Amniotic epithelial cell (primary cell): Measurements from ENCODE around the gene SPECC1.
"Not testable (repeated sequence)": the region's sequence is repeated elsewhere in the genome, so short reads cannot be mapped to it uniquely, and the experiment has no call there.

Experiments
- DNase-seq: peaks from one replicate; pipeline ENCODE4 v3.0.0-alpha.2; 2010; ENCODE audit warnings: low read depth

Gene SPECC1

DNA sequence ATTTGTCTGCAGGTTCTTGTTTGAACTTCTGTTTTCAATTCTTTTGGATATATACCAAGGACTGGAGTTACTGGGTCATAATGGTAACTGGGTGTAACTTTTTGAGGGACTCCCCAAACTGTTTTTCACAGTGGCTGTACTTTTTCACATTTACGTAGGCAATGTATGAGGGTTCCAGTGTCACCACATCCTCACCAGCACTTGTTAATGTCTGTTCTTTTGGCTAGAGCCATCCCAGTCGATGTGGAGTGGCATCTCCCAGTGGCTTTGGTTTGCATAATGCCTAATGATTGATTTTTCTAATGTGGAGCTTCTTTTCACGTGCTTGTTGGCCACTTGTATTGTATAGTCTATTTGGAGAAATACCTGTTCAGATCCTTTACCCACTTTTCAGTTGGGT, 59.3 kb downstream of the SPECC1 start:
- DNase-seq, result no peak

DNA sequence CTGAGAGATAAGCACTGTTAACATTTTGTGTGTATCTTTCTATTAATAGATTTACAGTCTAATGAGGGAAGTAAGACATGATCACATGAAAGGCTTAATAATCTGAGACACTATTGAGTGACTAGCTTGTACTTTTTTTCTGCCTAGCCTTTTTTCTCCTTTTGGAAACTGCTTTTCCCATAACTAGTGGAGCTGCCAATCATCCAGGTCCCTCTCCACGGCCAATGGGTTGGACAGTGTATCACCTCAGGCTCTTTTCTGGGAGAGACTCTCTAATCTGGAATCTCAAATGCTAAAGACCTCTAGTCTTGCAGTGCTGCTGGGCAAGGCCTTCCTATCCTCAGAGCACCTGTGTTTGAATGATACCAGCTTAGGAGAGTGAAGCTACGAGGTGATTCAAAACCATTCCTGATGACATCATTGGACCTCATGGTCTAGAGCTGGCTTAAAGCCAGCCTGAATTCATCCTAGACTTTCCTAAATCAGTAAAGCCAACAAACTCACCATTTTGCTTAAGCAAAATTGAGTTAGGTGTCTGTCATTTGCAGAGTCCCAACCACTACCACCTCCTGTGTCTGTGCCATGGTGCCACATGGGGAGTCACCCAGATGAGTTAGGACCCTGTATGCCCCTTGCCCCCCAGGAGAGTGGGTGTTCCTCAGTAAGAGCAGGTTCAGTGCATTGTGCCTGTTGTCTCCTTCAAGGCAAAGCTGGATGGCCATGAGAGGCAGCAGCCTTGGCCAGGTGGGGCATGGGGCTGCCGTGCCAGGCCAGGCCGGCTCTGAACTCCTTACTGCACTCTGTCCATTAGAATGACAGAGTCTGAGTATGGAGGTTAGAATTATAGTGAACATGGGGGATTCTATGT, 62.9 kb downstream of the SPECC1 start:
- no peak for DNase-seq

DNA sequence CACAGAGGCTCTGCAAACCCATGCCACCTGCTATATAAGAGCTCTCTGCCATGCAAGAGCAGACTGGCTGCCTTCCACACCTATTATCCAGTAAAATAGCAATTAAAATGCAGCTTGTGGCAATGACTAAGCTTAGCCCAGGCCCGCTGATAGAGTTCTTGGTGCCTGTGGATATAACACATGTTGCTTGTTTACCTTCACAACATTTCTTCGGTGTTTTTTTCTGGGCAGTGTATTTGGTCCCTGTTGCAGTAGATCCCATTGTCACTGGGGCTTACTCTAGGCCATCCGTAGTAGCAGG, 63.5 kb downstream of the SPECC1 start:
- DNase-seq, result no peak

- peak; percentile 65 for DNase-seq
Observed at GRCh38 chr17:20073055-20073979, 64.2 kb downstream of the SPECC1 start.

- DNase-seq, result no peak
Observed at GRCh38 chr17:20074001-20074400, 64.8 kb downstream of the SPECC1 start.

DNA sequence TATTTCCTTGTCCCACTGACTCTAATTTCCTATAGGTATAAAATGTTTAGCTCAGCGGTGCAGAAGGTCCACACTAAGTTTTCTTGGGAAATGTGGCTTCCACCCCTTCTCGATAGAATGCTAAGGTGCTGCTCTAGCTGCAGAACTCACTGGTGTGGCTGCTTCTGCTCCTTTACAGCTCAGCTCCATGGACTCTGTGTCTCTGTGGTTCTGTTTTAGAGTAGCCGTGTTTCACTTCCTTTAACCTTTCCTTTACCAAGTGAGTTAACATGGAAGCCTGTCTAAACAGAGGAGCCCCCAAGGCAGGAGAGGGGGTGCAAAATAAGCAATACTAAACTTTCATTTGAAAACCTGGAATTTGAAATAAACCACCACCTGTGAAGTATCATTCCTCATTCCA, 65.3 kb downstream of the SPECC1 start:
- no peak for DNase-seq

- not testable (repeated sequence) for DNase-seq
Observed at GRCh38 chr17:20076137-20076536, 67.0 kb downstream of the SPECC1 start.

DNA sequence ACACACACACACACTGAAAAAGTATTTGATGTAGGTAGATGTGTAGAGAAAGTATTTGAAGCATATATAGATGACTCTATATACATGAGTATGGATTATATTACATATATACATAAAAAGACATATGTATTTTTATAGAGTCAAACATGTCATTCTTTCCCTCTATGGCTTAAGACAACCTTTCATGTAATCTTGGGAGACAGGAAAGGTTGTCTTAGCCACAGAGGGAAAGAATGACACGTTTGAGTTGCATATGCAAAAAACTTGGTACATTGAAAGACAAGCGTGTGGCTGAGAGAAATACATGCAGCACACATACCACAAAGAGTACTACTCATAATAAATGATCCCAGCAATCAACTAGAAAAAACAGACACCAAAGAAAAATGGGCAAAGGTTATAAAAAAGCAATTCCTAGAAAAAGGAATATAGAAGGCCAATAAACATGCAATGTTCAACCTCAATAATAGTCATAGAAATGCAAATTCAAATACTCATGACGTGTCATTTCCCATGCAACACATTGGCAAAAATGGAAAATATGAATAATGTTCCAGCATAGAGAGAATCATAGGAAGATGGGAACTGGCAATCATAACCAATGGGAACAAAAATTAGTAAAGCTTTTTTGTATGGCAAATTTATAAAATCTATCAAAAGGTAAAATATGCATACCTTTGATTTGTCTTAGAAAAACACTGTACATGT, 69.0 kb downstream of the SPECC1 start:
- no peak for DNase-seq

DNA sequence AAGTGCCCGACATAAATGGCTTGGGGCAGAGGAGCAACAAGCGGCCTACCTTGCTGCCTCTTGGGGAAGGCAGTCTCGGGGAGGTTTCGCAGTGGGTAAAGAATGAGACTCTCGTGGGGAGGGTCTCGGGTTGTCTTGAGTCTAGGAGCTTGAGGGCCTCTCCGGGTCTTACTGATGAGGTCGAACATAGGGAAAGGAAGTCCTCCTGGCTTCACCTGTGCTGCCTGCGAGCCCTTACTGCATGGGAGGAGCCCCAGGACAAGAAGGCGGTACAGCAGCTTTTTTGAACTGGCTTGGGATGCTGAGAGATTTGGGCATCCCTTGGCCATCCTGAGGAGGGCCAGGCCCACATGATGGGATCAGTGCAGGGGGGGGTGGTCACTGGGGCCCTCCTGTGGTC, 71.4 kb downstream of the SPECC1 start:
- DNase-seq, result no peak

DNA sequence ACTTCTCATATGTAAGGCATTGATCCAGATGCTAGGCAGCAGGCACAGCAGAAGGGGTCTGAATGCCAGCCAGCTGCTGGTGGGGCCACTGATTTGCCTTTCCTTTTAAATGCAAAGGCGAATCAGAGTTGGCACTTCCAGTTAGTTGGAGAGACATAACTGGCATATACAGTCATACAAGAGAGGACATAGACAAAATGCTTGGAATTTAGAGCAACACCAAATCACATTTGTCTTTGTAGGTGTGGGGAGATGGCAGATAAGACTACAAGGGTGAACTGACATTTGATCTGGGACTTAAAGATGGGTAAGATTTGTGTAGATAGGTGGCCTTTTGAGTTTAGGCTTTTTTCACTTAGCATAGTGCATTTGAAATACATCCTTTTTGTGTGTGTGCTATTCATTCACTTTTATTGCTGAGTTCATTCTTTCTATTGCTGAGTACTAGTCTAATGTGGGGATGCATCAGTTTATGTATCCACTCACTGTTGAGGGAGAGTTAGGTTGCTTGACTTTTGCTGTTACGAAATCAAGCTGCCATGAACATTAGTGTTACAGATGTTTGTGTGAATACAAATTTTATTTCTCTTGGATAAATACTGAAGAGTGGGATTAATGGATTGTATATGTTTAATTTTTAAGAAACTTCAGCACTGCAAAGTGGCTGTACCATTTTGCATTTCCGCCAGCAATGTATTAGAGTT, 74.1 kb downstream of the SPECC1 start:
- peak; percentile 40 for DNase-seq

GRCh38 chr17:20084621-20085282, 75.6 kb downstream of the SPECC1 start:
- no peak for DNase-seq

- DNase-seq, result peak; percentile 14
Observed at GRCh38 chr17:20085283-20085845, 76.2 kb downstream of the SPECC1 start.

DNA sequence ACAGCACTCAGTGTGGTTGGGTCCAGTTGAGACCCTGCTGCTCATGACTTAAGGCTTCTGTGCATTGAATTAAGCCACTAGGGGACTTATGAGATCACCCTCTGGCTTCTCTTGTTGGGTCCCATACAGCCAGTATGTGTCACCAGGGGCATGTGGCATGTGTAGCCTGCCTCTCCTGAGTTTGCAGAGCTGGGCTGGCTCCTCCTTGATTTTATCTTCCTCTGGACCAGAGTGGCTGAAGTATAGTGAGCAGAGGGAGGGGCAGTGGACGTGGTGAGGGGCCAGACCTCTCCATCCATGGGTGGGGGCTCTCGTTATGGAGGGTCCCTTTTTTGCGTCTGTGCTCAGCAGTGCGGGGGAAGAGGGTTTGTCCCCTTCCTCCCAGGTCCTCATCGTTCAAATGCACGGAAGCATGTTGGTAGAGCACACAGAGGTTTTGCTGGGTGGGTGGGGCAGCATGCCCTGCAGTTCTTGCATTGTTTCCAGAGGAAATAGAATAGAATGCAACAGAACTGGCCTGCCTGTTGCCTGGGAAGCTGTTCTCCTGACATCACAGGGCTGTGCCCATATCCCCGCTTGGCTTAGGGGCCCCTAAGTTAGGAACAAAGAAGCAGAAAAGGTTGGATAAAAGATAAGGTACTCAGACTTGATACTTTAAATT, 77.4 kb downstream of the SPECC1 start:
- DNase-seq, result no peak

GRCh38 chr17:20087538-20088250, 78.5 kb downstream of the SPECC1 start:
- no peak for DNase-seq

GRCh38 chr17:20089756-20090547, 80.8 kb downstream of the SPECC1 start:
- no peak for DNase-seq

DNA sequence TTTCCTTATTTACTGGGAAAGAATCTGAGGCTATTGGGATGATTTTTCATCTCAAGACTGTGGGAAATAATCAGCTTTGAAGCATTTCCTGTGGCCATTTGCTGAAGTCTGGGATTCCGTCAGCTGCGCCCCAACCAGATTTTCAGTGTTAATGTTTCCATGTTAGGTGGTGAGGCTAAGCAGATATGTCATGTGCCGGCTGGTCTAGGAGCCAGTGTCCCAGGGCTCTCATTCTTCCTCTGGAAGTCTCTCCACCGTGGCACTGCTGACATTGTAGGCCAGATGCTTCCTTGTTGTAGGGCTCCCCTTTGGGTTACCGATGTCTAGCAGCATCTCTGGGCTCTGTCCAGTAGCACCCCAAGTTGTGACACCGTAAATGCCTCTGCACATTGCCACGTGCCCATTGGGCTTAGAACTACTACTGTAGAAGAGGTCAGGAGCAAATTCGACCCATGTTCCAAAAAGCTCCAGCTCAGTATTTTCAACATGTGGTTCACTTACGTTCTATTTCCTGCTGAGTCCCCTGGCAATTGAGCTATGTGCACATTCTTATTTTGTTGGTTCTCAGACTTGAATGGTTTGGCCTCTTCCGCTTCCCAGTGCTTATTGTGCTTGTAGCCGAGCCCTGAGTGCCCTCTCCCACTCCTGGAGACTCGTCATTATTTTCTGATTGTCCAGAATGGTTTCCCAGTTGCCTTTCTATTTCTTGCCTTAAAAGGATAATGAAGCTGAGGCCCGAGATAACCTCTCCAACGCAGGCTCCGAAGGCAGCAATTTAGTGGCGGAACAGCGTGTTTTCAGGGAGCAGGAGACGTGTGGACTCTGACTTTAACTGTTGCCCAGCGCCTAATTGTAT, 82.2 kb downstream of the SPECC1 start:
- DNase-seq, result no peak

DNA sequence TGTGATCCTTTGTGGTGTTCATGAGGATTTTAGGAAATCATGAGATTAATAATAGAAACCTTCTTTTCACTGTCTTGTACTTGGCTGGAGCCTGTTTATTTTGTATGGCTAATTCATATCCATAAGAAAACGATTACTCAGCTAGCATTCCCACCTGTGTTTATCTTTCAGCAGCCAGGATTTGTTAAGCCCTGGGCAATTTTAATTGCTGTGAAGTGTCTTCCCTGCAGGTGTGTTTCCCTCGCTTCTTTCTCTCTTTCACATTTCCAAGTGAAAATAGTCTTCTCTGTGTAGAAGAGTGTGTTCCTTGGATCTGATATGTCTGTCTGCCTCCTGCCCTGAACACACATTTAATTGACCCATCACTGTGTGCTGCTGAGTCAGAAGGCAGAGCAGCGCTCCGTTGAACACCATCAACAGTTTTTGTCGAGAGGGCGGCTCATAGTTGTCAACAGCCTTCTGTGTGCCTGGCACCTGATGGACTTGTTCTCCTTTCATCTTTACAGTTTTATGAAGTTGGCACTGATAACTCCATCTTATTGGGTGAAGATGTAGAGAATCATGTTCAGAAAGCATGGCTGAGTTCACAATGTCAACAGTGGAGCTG, 83.2 kb downstream of the SPECC1 start:
- no peak for DNase-seq
